Measurements from ENCODE around the gene JAK1. TPM values are rescaled to one million over a fixed set of nuclear protein-coding genes. Genes with fewer than 3 reads are reported as not detected.
A peak's percentile ranks its signal among the peaks of the same experiment; 100 is the strongest.

JAK1 gene
- total and polyA plus RNA-seq, 2 donors (not counting 3 experiments of a cell fraction or from before 2014, with no cell fraction given) = 68.8 to 177 TPM

GRCh38 chr1:64881281-64881680 lies 85.1 kb downstream of the JAK1 start:
- Histone ChIP-seq H3K9me3 (replicated peaks; ENCODE audit: control insufficient read depth, insufficient read depth, low read length) (no peaks in the 10 kb centered on the region), H3K4me3 (replicated peaks in 1 of 3; ENCODE audit: insufficient read depth in 1 of 3, low read depth in 1 of 3, low read length in 3 of 3) (no peak overlapping the region), H3K9me1 (replicated peaks; ENCODE audit: control insufficient read depth, extremely low read depth, insufficient read depth, low read length) (no peaks in the 10 kb centered on the region), H3K36me3 (ENCODE audit: control insufficient read depth in 2 of 2, extremely low read depth in 1 of 2, insufficient read depth in 2 of 2, low read length in 2 of 2) (peaks cover 7 to 10% of the 10 kb centered on the region in 2 experiments), H3K4me1 (ENCODE audit: control insufficient read depth, extremely low read depth, insufficient read depth, low read length) (peaks cover 59% of the 10 kb centered on the region), H3K9ac (replicated peaks; ENCODE audit: extremely low read depth, insufficient read depth, low read length) (no peak overlapping the region), H3K4me2 (ENCODE audit: insufficient read depth, low read length) (no peak overlapping the region), H2AFZ (ENCODE audit: low read depth, low read length) (no peak overlapping the region), H3K79me2 (ENCODE audit: control insufficient read depth, insufficient read depth, low read length) (peaks cover 31% of the 10 kb centered on the region), H3K27me3 (ENCODE audit: control insufficient read depth in 2 of 2, insufficient read depth in 2 of 2, low read length in 2 of 2) (no peaks in the 10 kb centered on the region), H3K27ac (ENCODE audit: insufficient read depth, low read depth, low read length) (peak overlapping the region; percentile 98), H4K20me1 (replicated peaks; ENCODE audit: control insufficient read depth, extremely low read depth, insufficient read depth, low read length) (no peaks in the 10 kb centered on the region)
- no TSS peak for BruUV-seq (replicated peaks)
- POLR2A ChIA-PET = no interaction called here
- intact Hi-C loops (cut with micrococcal nuclease) (no loop called here), dilution Hi-C loops (cut with MboI; ENCODE audit: extremely low pct_ligation_motif_present, low sequenced_read_pairs) (no loop called here)
- TF ChIP-seq POLR2AphosphoS5 (IDR thresholded peaks at IDR 0.05; ENCODE audit: insufficient read depth, low read depth, low read length) (peak; percentile 17), FOS (IDR thresholded peaks at IDR 0.05; ENCODE audit: borderline replicate concordance, insufficient read depth, low read length) (peak; percentile 52), CTCF (IDR thresholded peaks at IDR 0.05; ENCODE audit: extremely low read depth in 1 of 2, insufficient read depth in 1 of 2, low read depth in 1 of 2, low read length in 2 of 2) (no peak)
- CTCF ChIA-PET = interaction anchor here (0.8 to 1.0 kb wide), 2 partner anchors 13 to 87 kb away, joined by 3 read pairs; no protein-coding TSS in a partner anchor
- FAIRE-seq (no peak), DNase-seq (ENCODE audit: low read depth, low spot score) (no peak)

GRCh38 chr1:64880449-64880848 lies 85.9 kb downstream of the JAK1 start:
- POLR2A ChIA-PET = interaction anchor here (1.5 kb wide), 1 partner anchor 17 kb away, joined by 5 read pairs; no protein-coding TSS in a partner anchor
- no peaks in the 10 kb centered on the region for H3K9me3 ChIP-seq (replicated peaks; ENCODE audit: control insufficient read depth, insufficient read depth, low read length)
- H2AFZ ChIP-seq (ENCODE audit: low read depth, low read length) = no peak overlapping the region
- H3K79me2 ChIP-seq (ENCODE audit: control insufficient read depth, insufficient read depth, low read length) = peaks cover 29% of the 10 kb centered on the region
- H4K20me1 ChIP-seq (replicated peaks; ENCODE audit: control insufficient read depth, extremely low read depth, insufficient read depth, low read length) = no peaks in the 10 kb centered on the region
- no TSS peak for BruUV-seq (replicated peaks)
- H3K27me3 ChIP-seq (ENCODE audit: control insufficient read depth in 2 of 2, insufficient read depth in 2 of 2, low read length in 2 of 2) = no peaks in the 10 kb centered on the region
- TF ChIP-seq EZH2 (IDR thresholded peaks at IDR 0.05; ENCODE audit: borderline replicate concordance, low read depth, low read length, severe bottlenecking) (no peak), JUN (IDR thresholded peaks at IDR 0.05; ENCODE audit: borderline replicate concordance, insufficient read depth, insufficient read length, low read depth) (no peak), POLR2AphosphoS5 (IDR thresholded peaks at IDR 0.05; ENCODE audit: insufficient read depth, low read depth, low read length) (no peak), CTCF (IDR thresholded peaks at IDR 0.05; ENCODE audit: extremely low read depth in 1 of 2, insufficient read depth in 1 of 2, low read depth in 1 of 2, low read length in 2 of 2) (no peak), GATA2 (IDR thresholded peaks at IDR 0.05; ENCODE audit: insufficient read depth, insufficient read length, low read depth, low read length) (no peak), MAX (IDR thresholded peaks at IDR 0.05; ENCODE audit: insufficient read depth, insufficient read length) (no peak), MYC (IDR thresholded peaks at IDR 0.05; ENCODE audit: low read depth, low read length) (no peak), FOS (IDR thresholded peaks at IDR 0.05; ENCODE audit: borderline replicate concordance, insufficient read depth, low read length) (no peak), POLR2A (IDR thresholded peaks at IDR 0.05; ENCODE audit: low read depth, low read length) (no peak)
- H3K4me1 ChIP-seq (ENCODE audit: control insufficient read depth, extremely low read depth, insufficient read depth, low read length) = peaks cover 59% of the 10 kb centered on the region
- H3K9ac ChIP-seq (replicated peaks; ENCODE audit: extremely low read depth, insufficient read depth, low read length) = peak overlapping the region; percentile 83
- peak overlapping the region; percentile 98 for H3K27ac ChIP-seq (ENCODE audit: insufficient read depth, low read depth, low read length)
- DNase-seq (ENCODE audit: low read depth, low spot score) = no peak
- H3K36me3 ChIP-seq (ENCODE audit: control insufficient read depth in 2 of 2, extremely low read depth in 1 of 2, insufficient read depth in 2 of 2, low read length in 2 of 2) = peaks cover 10 to 14% of the 10 kb centered on the region in 2 experiments
- dilution Hi-C loops (cut with MboI; ENCODE audit: extremely low pct_ligation_motif_present, low sequenced_read_pairs) (no loop called here), intact Hi-C loops (cut with micrococcal nuclease) (no loop called here)
- CTCF ChIA-PET = interaction anchor here (1.0 to 1.8 kb wide), 4 partner anchors 13 to 140 kb away, joined by 3 to 5 read pairs (median 4); no protein-coding TSS in a partner anchor
- no peak overlapping the region for H3K4me2 ChIP-seq (ENCODE audit: insufficient read depth, low read length)
- no peaks in the 10 kb centered on the region for H3K9me1 ChIP-seq (replicated peaks; ENCODE audit: control insufficient read depth, extremely low read depth, insufficient read depth, low read length)
- no peak for FAIRE-seq
- H3K4me3 ChIP-seq (replicated peaks in 1 of 3; ENCODE audit: insufficient read depth in 1 of 3, low read depth in 1 of 3, low read length in 3 of 3) = no peak overlapping the region

All from endothelial cell of umbilical vein (primary cell).